ENCODE measurements around the gene ACSBG1. TPM values are rescaled to one million over a fixed set of nuclear protein-coding genes. Genes with fewer than 3 reads are reported as not detected.
"Not testable (repeated sequence)": the region's sequence is repeated elsewhere in the genome, so short reads cannot be mapped to it uniquely, and the experiment has no call there.

The ACSBG1 gene
- total RNA-seq, 1 donor from 2014 or later: 0.38 TPM

DNA sequence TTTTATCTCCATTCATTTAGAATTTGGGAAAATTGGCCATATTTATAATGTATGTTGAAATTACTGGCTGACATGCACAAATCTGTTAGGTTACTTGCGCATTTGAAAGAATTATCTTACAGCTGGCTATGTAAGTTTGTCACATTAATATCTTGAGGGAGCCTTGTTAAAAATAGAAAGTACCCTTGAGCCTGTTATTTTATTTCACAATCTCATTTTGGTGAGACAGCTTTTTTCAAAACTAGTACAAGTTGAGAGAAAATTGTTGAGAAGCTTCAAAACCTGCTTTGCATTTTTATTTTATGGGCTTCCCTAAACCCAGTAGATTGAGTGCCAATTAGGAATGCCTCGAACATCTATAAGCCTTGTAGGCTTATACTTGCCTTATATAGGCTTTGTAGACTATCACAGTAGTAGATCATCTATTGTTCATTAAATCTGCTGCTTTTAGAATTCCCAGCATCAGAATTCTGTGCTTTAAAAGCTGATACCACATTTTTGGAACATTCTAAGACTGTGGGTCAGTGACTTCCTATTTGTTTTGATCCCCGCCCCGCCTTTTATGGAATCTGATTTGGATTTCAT lies 78.9 kb downstream of the ACSBG1 start:
- ATAC-seq (ENCODE audit: poor library complexity) (peak; percentile 24), DNase-seq (no peak)
- intact Hi-C loops (cut with DNase I): no loop called here

- ATAC-seq (ENCODE audit: poor library complexity) (no peak), DNase-seq (no peak)
- intact Hi-C loops (cut with DNase I): no loop called here
Observed at GRCh38 chr15:78154955-78155354, 79.4 kb downstream of the ACSBG1 start.

DNA sequence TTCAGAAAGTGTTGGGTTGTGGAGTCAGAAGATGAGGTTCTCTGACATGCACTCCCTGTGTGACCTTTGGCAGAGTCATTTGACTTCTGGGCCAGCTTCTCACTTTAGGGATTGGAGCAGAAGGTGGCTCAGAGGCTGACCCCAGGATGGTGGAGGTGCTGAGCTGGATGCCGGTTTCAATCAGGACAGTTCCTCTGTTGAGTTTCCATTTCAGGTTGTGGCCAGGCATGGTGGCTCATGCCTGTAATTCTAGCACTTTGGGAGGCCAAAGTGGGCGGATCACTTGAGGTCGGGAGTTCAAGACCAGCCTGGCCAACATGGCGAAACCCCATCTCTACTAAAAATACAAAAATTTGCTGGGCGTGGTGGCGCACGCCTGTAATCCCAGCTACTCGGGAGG lies 83.3 kb downstream of the ACSBG1 start:
- intact Hi-C loops (cut with DNase I); DNase-seq; ATAC-seq (ENCODE audit: poor library complexity): not testable (repeated sequence)

DNA sequence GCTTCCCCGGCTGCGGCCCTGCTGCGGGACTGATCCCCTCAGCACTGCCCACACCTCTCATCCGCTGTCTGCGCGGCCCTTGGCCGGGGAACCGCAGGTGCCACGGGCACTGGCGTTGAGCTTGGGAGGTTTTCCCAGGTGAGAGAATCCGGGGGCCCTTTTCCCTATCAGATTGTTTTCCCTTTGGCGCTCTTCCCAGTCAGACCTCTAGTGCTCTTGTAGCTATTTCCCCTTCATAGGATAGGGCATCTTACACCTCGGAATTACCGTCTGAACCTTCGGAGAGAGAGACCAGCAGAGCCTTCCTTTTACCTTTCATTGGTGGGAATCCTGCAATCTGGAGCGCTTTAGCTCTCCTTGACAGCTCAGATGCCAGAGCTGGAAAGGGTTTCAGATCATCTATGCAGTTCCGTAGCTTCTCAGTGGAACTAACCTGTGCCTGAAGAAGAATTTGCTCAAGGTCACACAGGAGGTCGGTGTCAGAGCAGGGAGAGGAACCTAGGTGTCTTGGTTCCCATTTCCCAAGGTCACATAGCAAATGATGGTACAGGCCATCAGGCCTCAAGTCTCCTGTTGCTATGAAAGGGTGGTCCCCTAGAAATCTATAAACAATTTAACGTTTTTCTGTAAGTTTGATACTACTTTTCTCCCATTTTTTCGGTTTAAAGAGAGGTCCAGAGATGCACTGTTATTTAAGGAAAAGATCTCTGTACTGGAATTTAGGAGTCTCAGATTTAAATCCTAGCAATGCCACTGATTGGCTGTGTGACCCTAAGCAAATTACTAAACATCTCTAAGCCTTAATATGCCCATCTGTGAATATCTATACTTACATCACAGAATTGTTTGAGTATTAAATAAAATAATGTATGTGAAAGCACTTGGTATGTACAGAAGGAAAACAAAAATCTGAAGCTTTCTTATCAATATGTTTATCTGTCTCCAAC lies 84.3 kb downstream of the ACSBG1 start:
- ATAC-seq (ENCODE audit: poor library complexity) (peak; percentile 3), DNase-seq (no peak)
- intact Hi-C loops (cut with DNase I): no loop called here

GRCh38 chr15:78149068-78149804 lies 85.1 kb downstream of the ACSBG1 start, which contains the start of gene IDH3A:
TSS of gene IDH3A (plus strand) at chr15:78149362. CDS start at chr15:78149404, 42 bp downstream.
- DNase-seq: peak; percentile 100
- intact Hi-C loops (cut with DNase I): no loop called here

DNA sequence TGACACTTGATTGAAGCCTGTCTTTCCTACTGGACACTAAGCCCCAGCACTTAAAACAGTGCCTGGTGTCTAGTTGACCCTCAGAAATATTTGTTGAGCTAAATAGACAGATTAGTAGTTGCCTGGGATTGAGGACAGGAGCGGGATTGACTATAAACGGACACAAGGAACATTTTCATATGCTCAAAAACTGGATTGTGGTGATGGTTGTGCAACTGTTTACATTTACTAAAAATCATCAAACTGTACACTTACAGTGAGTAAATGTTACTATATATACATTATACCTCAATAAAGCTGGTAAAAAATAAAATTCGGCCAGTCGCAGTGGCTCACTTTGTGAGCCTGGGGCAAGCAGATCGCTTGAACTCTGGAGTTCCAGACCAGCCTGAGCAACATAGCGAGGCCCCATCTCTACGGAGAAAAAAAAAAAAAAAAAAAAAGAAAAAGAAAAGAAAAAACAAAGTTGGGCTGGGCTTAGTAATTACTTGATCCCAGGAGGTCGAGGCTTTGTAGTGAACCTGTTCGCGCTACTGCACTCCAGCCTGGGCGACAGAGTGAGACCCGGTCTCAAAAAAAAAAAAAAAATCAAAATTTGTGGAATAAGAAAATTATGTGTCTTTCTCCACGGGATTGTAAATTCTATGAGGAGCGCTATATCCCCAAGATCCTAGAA lies 85.8 kb downstream of the ACSBG1 start:
- ATAC-seq (ENCODE audit: poor library complexity) (no peak), DNase-seq (no peak)
- intact Hi-C loops (cut with DNase I): no loop called here

More at GRCh38 chr15:78149068-78149804, 85.1 kb downstream of the ACSBG1 start, which contains the start of gene IDH3A:
- ATAC-seq (ENCODE audit: poor library complexity): peak; percentile 98

- peak; percentile 63 for DNase-seq
- intact Hi-C loops (cut with DNase I): no loop called here
Observed at GRCh38 chr15:78147566-78147965, 86.8 kb downstream of the ACSBG1 start.

GRCh38 chr15:78146425-78147154 lies 87.8 kb downstream of the ACSBG1 start:
- intact Hi-C loops (cut with DNase I): no loop called here
- DNase-seq: no peak
- ATAC-seq (ENCODE audit: poor library complexity): no peak

More at GRCh38 chr15:78147566-78147965, 86.8 kb downstream of the ACSBG1 start:
- ATAC-seq (ENCODE audit: poor library complexity): peak; percentile 10

- ATAC-seq (ENCODE audit: poor library complexity) (no peak), DNase-seq (no peak)
- intact Hi-C loops (cut with DNase I): no loop called here
Observed at GRCh38 chr15:78142332-78142731, 92.0 kb downstream of the ACSBG1 start.

DNA sequence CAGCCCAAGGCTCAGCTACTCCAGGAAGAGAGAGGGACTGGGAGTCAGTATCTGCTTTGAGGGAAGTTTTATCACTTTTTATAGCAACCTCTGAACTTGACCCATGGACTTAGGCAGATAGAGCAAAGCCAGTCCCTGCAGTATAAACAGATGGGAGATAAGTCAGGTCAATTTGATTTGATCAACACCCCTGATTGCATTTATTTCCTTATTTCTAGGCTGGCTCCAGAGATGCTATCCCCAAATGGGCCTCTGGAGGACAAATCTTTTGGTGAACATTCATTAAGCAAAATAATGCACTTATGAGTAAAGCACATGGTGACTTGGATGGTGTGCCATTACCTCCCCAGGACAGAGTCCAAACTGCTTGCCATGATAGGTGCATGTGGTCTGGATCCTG lies 94.1 kb downstream of the ACSBG1 start:
- intact Hi-C loops (cut with DNase I): no loop called here
- DNase-seq: no peak
- ATAC-seq (ENCODE audit: poor library complexity): peak; percentile 27

GRCh38 chr15:78139578-78139977 lies 94.8 kb downstream of the ACSBG1 start:
- DNase-seq (no peak), ATAC-seq (ENCODE audit: poor library complexity) (no peak)
- intact Hi-C loops (cut with DNase I): no loop called here

DNA sequence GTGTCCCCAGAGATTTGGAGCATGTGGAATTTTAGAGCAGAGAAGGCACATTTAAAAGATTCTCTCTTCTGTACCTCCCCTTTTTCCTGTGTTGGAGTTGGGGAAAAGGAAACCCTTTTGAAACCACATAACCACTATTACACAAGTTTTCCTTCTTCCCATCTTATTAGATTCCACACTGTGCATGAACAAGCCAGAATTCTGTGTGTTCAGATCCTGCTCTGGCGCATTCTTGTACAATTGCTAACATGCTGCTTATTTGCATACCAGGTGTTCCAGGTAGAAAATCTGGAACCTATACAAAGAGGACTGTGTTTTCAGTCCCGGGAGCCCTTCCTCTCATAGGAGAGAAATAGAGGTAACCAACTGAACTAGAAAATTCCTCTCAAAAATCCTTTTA lies 100.6 kb downstream of the ACSBG1 start:
- ATAC-seq (ENCODE audit: poor library complexity) (no peak), DNase-seq (no peak)
- intact Hi-C loops (cut with DNase I): no loop called here

- DNase-seq (peak; percentile 83), ATAC-seq (ENCODE audit: poor library complexity) (peak; percentile 96)
- intact Hi-C loops (cut with DNase I): no loop called here
Observed at GRCh38 chr15:78131295-78132061, 102.9 kb downstream of the ACSBG1 start, which contains the start of gene CIB2. TSS of gene CIB2 (minus strand) at chr15:78131445. CDS start at chr15:78131215, 230 bp downstream.

DNA sequence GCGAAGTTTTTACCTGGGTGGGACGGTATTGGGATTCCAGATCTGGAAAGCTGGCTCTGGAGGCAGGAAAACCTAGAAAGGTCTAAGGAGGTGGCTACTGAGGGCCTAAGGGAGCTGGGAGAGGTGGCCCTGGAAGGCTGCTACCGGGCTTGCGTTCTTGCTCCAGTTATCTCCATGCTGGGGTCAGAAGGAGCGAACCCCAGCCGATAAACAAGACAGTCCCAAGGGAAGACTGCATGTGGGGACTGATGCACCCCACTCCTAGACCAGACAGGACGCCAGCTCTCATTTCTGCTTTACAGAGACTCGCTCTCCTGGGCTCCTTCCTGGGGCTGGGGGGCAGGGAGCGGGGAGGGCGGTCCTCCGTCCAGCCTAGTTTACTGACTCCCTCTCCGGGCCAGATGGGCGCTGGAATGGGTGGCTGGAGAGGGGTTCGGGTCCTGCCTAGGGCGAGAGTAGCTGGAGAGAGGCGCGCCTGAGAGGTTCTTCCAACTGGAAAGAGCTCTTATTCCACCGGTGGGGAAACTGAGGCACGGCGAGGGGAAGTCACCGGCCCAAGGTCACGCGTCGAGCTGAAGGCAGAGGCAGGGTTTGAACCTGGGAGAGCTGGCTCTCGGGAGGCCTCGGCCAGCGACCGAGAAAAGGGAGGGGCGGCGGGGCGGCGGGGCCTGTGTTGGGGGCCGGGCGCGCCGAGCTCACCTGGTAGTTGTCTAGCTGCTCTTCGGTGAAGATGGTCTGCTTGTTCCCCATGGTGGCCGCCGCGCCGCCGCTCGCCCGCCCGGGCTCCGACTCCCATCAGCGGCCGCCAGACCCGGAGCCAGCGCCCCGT lies 103.7 kb downstream of the ACSBG1 start:
- DNase-seq (no peak), ATAC-seq (ENCODE audit: poor library complexity) (no peak)
- intact Hi-C loops (cut with DNase I): no loop called here

DNA sequence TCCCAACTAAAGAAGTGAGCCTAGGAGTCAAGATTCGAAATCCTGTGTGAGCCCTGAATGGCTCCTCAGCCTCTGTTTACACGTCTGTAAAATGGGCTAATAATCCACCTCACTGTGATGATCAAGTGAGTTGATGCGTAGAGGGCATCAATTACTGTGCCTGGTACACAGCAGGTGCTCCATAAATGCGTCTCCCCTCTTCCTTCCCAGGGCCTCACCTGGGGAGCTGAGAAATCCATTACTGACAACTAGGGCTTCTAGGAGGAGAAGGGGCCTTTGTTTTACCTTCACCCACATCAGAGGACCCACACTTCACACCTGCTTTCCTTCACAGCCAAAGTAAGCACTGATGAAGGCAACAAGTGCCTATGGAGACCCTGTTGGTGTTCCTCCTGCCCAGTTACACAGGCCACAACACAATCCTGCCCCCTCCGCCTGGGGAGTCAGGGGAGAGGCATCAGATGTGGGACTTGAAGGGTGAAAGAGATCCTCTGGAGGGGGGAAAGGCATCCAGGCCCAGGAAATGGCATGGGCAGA lies 104.5 kb downstream of the ACSBG1 start:
- intact Hi-C loops (cut with DNase I): loop anchor here (5.0 kb wide), 1 partner anchor 112 kb away; no protein-coding TSS in a partner anchor
- no peak for DNase-seq
- no peak for ATAC-seq (ENCODE audit: poor library complexity)

Data from Right ventricle myocardium superior (tissue), 1 donor.